HG02884 (cell line): ENCODE data around the gene GPN2.
"Not testable (repeated sequence)": the region's sequence is repeated elsewhere in the genome, so short reads cannot be mapped to it uniquely, and the experiment has no call there.

Experiments used
- ATAC-seq: cut with Tn5 transposase; IDR thresholded peaks from one replicate; pipeline ENCODE4 v1.9.1; 2021; ENCODE audit warnings: mild to moderate bottlenecking, moderate library complexity; ENCODE audit not compliant: unreplicated experiment

GPN2 gene

DNA sequence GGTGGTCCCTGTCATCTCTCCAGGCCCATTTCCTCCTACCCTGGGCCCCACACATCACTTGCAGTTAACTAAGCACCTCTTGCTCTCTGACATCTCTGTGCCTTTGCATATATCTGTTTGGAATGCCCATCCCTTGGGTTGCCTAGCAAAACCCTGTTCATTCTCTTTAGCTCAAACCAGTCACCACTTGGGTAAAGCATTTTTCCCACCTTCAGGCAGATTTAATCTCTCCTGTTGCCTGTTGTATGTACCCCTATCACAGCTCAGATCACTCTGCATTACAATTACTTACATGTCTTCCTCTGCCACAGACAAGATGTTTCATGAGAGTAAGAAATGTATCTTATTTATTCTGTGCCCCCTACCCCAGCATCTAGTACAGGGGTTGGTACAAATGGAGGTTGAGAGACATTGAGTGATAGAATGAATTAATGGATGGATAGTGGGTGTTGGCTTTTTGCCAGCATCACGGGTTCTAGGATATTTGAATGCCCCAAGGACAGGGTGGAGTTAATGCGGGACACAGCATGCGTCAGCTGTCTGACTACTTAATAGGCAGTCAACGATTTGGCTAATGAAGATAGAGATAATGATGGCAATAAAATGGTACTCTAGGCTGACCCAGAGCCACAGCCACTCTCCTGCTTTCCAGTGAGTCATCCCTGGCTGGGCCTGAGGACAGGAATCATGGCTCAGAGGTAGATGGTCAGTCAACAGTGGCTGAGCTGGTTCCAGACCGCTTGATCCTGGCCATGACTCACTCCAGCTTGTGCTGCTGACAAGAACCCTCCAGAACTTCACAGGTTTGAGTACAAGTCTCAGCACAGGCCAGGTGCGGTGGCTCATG, 17.2 kb upstream of the GPN2 start:
- ATAC-seq, result no peak

DNA sequence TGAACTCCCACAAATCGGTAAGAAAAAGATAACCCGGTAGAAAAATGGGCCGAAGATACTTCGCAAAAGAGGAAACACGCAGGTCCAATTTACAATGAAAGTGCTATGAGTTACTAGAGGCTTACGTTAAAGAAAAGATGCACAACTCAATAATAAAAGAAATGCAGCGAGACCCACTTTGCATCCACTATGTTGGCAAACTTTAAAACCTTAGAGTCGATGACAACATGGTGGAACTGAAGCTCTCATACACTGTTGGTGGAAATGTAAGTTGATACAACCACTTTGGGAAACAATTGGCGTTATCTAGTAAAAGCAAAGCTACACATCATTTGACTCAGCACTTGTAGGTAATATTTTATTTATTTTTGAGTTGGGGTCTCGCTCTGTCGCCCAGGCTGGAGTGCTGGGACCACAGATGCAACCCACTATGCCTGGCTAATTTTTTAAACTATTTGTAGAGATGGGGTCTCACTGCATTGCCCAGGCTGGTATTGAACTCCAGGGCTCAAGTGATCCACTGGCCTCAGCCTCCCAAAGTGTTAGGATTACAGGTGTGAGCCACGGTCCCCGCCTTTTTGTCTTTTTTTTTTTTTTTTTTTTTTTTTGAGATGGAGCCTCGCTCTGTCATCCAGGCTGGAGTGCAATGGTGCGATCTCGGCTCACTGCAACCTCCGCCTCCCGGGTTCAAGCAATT, 10.9 kb upstream of the GPN2 start:
- no peak for ATAC-seq

DNA sequence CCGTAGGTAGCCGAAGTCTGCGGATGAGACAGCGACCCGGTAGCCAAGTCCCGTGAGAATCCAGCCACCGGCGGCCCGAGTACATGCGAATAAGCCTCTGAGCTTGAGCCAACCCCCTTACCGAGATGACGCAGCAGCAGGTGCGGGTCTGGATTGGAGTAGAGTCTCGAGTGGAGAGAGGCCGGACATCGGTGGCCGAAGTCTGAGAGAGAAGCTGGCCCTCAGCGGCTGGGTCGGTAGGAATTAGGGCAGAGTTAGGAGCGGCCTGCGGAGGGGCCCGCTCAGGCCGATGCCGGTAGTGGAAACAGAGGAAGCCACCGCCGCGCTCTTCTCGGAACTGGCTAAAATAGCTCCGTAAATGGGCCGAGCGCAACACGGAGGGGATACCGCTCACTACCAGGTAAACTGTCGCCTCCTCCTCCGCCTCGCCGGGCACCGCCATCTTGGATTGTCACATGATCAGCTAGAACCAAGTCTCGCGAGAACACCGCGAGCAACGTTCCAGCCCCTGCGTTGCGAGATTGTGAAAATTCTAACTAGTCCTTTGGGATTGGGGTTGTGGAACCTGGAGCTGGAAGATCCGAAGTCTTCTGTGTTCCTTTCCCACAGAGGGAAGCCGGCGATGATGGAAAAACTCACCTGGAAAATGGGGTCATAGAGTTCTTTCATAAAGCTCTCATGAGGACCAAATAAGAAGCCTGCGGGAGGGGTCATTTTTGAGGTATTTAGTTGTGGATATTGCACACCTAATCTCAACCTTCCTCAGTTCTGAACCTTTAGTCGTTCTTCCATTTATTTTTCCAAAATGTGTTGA, 10.1 kb upstream of the GPN2 start, which contains the start of gene GPATCH3:
Gene GPATCH3 (minus strand): TSS at position 467 of the 814 bp plus-strand sequence. CDS start 25 bp downstream, at position 442.
- no peak for ATAC-seq

DNA sequence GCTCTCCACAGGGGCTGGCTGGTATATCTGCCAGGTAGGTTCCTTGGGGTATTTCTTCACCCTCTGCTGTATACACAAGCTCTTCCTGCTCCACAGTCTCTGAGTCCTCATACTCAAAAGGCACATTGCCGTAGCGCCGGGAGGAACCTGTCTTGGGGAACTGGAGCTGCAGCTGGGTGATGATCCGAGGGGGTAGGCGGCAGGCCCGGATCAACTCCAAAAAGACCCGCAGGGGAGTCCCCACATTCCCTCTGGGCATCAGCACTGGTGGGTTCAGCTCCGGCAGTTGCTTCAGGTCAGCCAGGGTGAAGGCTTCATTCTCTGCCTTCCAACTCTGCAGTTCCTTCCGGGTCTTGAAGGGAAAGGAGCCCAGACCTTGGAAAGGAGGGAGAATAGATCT, 7.3 kb upstream of the GPN2 start:
- no peak for ATAC-seq

DNA sequence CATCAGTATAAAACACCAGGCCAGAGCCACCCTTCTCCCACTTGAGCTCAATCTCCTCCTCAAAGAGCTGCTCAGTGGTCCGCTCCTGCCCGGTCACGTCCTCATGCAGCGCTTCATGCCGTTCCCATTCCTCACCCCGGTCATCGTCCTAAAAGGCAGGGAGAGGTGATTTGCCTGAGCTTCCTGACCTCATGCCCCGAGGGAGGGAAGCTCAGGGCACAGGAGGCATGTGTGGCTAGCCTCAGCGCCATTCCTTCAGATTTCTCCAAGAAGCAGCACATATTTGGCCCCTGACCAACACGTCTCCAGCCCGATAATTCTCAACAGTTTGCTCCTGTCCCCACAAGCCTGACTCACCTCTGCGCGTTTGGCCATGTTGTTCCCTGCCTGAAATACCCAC, 4.2 kb upstream of the GPN2 start:
- ATAC-seq, result no peak

DNA sequence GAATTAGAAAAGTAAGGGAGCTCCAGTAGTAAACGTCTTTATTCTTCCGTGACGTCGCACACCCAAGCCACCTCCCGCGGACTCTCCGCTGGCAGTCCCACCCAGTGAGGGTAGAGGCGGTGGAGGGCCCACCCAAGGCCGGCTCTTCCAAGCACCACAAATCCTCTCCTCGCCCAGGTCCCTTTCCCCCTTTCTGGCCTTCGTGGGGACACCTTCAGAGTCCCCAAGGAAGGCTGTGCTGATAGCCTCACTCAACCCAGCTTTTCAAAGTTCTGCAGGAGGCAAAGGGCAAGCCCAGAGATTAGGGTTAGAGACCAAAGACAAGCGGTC, 349 bp upstream of the GPN2 start:
- peak; percentile 27 for ATAC-seq

DNA sequence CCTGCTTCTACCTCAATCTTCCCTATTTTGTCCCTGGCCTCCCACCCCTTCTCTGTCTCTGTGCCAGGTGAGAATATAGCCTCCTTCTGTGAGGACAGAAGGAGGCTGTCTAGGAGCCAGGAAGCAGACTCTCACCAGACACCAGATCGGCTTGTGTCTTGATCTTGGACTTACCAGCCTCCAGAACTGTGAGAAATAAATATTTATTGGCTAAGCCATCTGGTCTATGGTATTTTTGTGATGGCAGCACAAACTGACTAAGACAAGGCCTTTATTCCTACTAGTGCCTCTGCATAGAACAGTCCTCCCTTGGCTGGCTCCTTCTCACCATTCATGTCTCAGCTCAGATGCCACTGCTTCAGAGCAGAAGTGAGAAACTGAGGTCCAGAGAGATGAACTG, 1.9 kb downstream of the GPN2 start:
- no peak for ATAC-seq

DNA sequence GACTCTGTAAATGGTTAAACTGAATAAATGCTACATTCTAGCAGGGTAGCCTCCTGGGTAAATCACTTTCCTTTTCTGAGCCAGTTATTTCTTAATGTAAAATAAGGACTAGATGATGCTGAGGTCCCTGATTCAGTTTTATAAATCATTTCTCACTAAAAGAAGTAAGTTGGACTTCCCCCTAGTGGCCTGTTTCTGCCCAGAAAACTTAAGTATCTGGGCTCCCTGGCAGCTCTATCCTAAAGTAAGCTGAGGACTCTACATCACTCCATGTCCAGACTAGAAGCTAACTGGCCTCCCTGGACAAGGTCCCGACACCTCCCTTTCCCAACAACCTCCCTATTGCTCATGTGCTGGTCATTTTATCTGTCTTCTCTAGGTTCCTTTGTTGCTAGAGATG, 3.0 kb downstream of the GPN2 start:
- no peak for ATAC-seq

DNA sequence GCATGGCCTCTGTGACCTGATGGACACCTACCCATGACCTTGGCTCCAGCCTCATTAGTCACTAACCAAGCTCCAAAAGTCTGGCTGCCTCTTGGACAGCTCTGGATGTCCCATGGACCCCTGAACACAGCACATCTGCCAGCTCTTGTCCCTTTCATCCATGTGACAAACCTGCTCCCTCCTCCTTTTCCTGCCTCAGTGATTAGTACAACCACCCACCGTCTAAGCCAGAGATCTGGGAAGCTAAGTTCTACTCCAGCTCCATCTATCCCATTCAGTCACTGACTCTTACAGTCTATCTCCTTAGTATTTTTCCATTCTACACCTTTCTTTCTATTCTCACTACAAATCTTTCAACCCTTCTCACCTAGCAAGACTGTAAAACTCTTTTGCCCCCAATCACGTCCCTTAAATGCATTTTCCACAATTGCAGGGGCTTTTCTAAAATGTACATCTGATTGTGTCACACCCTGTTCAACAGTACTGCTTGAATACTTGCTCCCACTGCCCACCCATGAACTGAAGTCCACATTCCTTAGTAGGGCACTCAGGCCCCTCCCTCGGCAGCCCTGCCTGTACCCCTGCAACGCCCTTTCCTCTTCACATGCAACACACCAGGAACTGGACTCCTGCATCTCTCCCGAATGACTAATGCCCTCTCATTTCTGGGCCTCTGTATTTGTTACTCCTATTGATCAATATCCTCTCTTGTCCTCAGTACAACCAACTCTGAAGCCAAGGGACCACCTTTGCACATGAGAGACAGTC, 7.2 kb downstream of the GPN2 start:
- no peak for ATAC-seq

DNA sequence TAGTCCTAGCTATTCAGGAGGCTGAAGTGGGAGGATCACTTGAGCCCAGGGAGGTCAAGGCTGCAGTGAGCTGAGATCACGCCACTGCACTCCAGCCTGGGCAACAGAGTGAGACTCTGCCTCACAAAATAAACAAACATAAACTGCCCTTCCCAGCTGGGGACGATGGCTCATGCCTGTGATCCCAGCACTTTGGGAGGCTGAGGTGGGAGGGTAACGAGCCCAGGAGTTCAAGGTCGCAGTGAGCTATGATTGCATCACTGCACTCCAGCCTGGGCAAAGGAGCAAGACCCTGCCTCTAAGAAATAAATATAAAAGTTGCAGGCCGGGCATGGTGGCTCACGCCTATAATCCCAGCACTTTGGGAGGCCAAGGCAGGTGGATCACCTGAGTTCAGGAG, 8.5 kb downstream of the GPN2 start:
- ATAC-seq, result not testable (repeated sequence)

DNA sequence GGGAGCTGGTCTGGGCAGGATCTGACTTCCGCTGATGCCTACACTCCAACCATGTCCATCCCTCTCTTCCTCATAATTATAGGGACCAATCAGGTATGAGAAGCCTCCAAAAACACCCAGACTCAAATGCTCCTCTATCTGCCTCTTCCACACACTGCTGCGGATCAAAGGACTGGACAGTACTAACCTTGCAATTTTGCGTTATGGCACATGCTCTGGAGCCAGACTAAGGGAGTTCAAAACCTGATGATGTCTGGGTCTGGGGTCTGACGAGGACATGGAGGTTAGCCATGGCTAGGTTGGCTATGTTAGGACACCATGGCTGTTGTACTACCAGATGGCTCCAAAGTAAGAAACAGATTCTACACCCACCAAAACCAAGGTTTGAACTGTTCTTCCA, 10.3 kb downstream of the GPN2 start:
- no peak for ATAC-seq

DNA sequence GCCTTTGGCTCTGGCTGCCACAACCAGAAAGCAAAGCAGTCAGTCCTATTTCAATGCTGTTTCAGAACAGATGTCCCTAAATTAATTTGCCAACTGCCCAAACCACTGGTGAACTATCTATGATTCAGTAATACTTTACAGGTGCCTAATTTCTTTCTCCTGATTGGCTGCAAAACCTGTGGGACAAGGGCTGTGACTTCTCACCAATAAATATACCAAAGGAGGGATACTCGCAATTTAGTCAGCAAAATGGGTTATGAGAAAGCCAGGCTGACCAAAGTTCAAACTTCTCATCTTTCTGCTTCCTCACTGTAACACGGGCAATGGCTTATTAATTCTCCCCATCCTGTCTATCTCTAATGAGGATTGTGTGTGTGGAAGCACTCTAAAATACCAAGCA, 12.8 kb downstream of the GPN2 start:
- ATAC-seq, result no peak

DNA sequence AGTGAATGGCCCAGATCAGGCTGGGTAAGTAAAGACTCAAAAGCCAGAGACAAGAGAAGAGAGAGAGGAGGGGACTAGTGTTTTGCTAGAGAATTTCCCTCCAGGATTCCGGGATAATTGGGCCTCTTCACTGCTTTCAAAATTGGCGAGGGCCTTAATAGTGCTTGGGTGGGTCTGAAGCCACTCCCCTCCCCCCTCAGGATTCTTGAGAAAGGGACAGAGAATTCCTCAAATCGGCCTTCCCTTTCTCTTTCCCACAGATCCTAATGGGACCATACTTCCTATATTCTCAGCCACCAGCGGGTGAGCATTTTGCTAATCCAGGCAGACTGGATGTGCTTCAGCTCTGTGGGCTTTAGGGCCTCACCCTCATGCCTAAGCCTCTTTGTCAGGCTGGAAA, 15.2 kb downstream of the GPN2 start:
- ATAC-seq, result no peak

DNA sequence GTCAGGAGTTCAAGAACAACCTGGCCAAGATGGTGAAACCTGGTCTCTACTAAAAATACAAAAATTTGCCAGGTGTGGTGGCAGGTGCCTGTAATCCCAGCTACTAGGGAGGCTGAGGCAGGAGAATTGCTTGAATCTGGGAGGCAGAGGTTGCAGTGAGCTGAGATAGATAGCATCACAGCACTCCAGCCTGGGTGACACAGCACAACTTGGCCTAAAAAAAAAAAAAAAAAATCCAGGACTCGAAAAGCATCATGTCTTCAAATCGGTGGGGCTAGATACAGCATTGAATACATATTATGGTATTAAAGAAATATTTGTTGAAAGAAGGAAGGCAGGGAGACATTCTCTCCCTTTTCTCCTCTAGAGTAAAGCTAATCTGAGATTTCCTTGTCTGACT, 17.0 kb downstream of the GPN2 start:
- not testable (repeated sequence) for ATAC-seq

DNA sequence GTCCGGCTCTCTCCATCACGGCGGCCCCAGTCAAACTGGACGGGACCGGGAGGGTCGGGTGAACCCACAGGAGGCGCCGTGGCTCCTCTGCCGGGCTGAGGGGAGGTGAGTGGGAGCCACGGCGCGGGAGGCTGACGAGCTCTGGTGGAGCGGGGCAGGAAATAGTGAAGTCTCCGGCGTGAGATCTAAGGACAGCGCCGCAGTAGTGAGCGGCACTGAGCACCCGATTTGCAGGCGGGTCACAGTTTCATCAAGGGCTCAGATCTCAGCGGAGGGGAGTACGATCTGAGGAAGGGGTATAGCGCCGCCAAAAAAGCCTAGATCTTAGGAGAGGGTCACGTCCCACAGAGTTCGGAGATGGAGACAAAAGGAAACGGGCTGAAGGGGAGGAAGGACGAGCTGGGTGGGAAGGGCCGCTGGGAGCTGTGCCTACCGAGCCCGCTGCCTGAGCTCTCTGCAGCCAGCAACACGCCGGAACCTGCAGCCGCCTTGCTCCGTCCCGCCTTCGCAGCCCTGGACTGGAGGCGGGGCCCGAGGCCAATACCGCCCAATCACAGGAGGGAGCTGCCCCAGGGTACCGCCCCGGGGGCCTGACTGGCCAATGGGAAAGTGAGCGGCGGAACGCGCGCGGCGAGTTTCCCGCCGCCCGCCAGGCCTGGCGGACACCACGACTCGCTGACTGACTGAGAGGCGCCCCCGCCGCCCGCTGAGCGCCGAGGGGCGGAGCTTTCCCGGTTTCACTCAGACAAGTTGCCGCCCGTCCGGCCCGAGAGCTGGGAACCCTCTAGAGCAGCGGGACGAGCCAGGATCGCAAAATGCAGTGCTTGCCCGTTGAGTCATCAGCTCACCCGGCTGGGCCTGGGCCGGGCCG, 25.2 kb downstream of the GPN2 start:
- peak; percentile 87 for ATAC-seq

DNA sequence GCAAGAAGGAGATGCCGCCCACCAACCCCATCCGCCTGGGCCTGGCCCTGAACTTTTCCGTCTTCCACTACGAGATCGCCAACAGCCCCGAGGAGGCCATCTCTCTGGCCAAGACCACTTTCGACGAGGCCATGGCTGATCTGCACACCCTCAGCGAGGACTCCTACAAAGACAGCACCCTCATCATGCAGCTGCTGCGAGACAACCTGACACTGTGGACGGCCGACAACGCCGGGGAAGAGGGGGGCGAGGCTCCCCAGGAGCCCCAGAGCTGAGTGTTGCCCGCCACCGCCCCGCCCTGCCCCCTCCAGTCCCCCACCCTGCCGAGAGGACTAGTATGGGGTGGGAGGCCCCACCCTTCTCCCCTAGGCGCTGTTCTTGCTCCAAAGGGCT, 26.4 kb downstream of the GPN2 start:
- no peak for ATAC-seq

DNA sequence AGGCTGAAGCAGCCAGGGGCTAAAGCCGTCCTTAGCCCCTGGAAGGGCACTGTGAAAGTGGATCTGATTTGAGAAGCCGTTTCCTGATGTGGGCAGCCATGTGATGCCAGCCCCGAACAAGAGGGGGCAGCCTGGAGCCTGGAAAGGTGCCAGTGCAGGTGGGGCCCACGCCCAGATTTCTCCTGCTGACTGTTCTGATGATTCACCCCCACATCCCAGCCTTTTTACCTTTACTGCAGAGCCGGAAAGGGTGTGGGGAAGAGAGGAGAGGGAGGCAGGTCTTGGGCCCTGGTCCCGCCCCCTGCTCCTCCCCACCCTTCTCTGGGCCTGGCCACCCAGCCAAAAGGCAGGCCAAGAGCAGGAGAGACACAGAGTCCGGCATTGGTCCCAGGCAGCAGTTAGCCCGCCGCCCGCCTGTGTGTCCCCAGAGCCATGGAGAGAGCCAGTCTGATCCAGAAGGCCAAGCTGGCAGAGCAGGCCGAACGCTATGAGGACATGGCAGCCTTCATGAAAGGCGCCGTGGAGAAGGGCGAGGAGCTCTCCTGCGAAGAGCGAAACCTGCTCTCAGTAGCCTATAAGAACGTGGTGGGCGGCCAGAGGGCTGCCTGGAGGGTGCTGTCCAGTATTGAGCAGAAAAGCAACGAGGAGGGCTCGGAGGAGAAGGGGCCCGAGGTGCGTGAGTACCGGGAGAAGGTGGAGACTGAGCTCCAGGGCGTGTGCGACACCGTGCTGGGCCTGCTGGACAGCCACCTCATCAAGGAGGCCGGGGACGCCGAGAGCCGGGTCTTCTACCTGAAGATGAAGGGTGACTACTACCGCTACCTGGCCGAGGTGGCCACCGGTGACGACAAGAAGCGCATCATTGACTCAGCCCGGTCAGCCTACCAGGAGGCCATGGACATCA, 27.1 kb downstream of the GPN2 start, which contains the start of gene SFN:
Gene SFN (plus strand): TSS at position 369 of the 904 bp plus-strand sequence. CDS start 64 bp downstream, at position 433.
- no peak for ATAC-seq

DNA sequence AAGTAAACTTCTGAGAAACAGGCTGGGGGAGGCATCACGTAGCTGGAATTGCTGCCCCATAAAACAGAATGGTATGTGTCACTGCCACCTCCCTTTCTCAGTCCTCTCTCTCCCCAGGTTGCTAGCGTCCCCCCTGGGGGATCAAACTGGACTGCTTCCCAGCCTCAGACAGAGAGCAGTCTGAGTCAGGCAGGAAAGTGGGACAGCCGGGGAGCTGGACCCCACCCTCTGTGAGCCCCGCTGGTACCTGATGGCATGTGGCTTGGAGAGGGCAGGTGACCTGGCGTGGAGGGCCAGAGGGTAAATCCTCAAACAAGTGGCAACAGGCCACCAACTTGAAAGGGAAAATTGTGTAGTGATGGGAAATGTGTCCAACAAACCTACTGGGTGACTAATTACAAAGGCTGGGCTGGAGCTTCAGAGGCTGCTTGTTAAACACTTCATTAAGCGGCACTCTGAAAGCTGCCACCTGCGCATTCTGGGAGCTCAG, 28.1 kb downstream of the GPN2 start:
- no peak for ATAC-seq

DNA sequence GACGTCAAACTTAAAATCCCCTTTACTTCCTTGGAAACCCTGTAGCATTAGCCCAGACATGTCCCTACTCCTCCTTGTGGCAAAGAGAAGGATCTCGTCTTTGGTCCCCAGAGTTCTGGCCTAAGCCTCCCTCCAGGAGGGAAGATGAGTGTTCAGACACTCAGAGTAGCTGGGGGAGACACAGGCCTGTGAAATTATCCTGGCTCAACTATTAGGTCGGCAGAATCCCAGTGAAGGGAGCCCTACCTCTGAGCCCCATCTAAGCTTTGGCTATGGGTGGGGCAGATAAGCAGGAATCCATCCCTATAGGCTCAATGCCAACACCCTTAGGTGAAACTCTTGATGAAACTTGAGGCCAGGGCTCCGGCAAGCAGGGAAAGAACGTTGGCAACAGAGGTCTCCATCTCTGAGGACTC, 28.8 kb downstream of the GPN2 start:
- ATAC-seq, result no peak
